Ishikawa (cell line): ENCODE data around the gene PLEKHG1.

ENCODE experiments used
- CEBPB ChIP-seq: IDR thresholded peaks from 2 replicates; pipeline ENCODE4 v1.6.1; 2012
- CREB1 ChIP-seq: IDR thresholded peaks from 2 replicates; pipeline ENCODE4 v1.6.1; 2012; ENCODE audit warnings: low read depth
- EGR1 ChIP-seq: IDR thresholded peaks from 2 replicates; pipeline ENCODE4 v1.6.1; 2012
- EP300 ChIP-seq: IDR thresholded peaks from 2 replicates; pipeline ENCODE4 v1.6.1; 2012; ENCODE audit warnings: borderline replicate concordance
- MAX ChIP-seq: IDR thresholded peaks from 2 replicates; pipeline ENCODE4 v1.6.1; 2012
- RAD21 ChIP-seq: IDR thresholded peaks from 2 replicates; pipeline ENCODE4 v1.6.1; 2012; ENCODE audit warnings: low read depth
- REST ChIP-seq: IDR thresholded peaks from 2 replicates; pipeline ENCODE4 v1.6.1; 2012; ENCODE audit warnings: low read depth, mild to moderate bottlenecking
- TCF12 ChIP-seq: IDR thresholded peaks from 2 replicates; pipeline ENCODE4 v1.6.1; 2012; ENCODE audit warnings: low read depth
- TEAD4 ChIP-seq: IDR thresholded peaks from 2 replicates; pipeline ENCODE4 v1.6.1; 2012

DNA sequence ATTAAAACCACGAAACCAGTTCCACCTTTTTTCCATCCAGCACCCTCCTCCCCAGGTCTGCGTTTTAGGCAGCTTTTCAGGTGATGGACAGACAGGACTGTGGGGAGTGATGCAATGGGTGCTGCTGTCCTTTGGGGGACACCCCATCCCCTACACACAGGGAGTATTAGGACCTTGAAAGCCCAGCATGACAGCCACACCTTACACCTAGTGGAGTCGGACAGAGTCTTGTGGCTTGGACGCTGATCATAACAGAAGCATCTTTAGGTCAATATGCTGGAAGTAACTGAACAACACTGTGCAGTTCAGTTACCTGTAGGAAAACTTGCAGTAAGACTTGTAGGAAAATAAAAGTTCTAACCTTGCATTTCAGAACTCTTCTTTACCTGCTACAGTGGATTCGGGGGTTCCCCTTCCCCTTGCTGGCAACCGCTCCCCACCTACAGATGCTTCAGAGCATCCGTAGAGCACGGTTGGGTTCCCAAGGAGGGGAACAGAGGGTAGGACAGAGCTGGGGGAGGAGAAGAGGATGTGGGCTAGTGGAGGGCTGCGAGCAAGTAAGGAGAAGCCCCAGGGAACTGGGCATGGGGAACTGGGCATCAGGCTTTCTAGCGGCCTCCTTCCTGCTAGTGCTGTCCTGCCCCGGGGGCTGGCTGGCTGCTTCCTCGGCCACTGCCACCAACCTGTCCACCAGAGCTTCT lies 31.7 kb downstream of the PLEKHG1 start:
- TF ChIP-seq REST (no peak), TEAD4 (no peak), EGR1 (no peak), MAX (no peak), EP300 (no peak), TCF12 (no peak), CEBPB (no peak), RAD21 (no peak), CREB1 (no peak)
